Immature natural killer cell (primary cell): ENCODE results near the gene NTM. TPM values are rescaled to one million over a fixed set of nuclear protein-coding genes. Genes with fewer than 3 reads are reported as not detected.

Source experiments
- DNase-seq, 3 donors: peaks; one replicate each; pipeline ENCODE4 v3.0.0; 2022; ENCODE audit warnings: mixed read lengths in 1 of 3
- H3K27ac Mint-ChIP-seq, 6 donors: one replicate each; pipeline ENCODE4 v1.8.0; 2020; ENCODE audit warnings: mixed read lengths in 6 of 6, mild to moderate bottlenecking in 5 of 6, inconsistent platforms in 4 of 6, moderate library complexity in 3 of 6
- H3K27me3 Mint-ChIP-seq, 3 donors: one replicate each; pipeline ENCODE4 v1.8.0; 2020 to 2021; ENCODE audit warnings: low read depth in 3 of 3, mild to moderate bottlenecking in 3 of 3, mixed read lengths in 3 of 3, moderate library complexity in 3 of 3, inconsistent platforms in 1 of 3
- H3K36me3 Mint-ChIP-seq, 3 donors: one replicate each; pipeline ENCODE4 v1.8.0; 2020; ENCODE audit warnings: mixed read lengths in 3 of 3, inconsistent platforms in 2 of 3, mild to moderate bottlenecking in 2 of 3
- H3K4me1 Mint-ChIP-seq, 2 donors: one replicate each; pipeline ENCODE4 v1.8.0; 2020; ENCODE audit warnings: inconsistent platforms in 2 of 2, mild to moderate bottlenecking in 2 of 2, mixed read lengths in 2 of 2, moderate library complexity in 1 of 2
- H3K4me3 Mint-ChIP-seq, 5 donors: one replicate each; pipeline ENCODE4 v1.8.0; 2020; ENCODE audit warnings: mild to moderate bottlenecking in 5 of 5, mixed read lengths in 5 of 5, inconsistent platforms in 3 of 5, moderate library complexity in 3 of 5
- H3K9me3 Mint-ChIP-seq, 6 donors: one replicate each; pipeline ENCODE4 v1.8.0; 2020; ENCODE audit warnings: mild to moderate bottlenecking in 6 of 6, mixed read lengths in 6 of 6, inconsistent platforms in 4 of 6, moderate library complexity in 3 of 6
- polyA plus RNA-seq, 3 donors: library from polyadenylated mRNA; unstranded; fragments of 300-500 nt; fragmentation: Illumina TruSeq; gene quantifications; one replicate each; pipeline ENCODE4 v1.2.3, GENCODE V29; 2021

NTM gene
- polyA plus RNA-seq, 3 donors from 2014 or later = not detected

- H3K36me3 Mint-ChIP-seq = no peaks in the 10 kb centered on the region
- no peak overlapping the region for H3K27ac Mint-ChIP-seq
- no peak overlapping the region for H3K4me3 Mint-ChIP-seq
- no peak for DNase-seq
- no peaks in the 10 kb centered on the region for H3K4me1 Mint-ChIP-seq
- H3K27me3 Mint-ChIP-seq = peaks cover 0 to 4% (median 2%) of the 10 kb centered on the region in 3 donors
- H3K9me3 Mint-ChIP-seq = peaks cover 0 to 23% (median 5%) of the 10 kb centered on the region in 6 donors
These were observed 735.9 kb downstream of the NTM start for GRCh38 chr11:132106096-132106982.

- H3K4me3 Mint-ChIP-seq = no peak overlapping the region
- H3K9me3 Mint-ChIP-seq = peaks cover 0 to 15% (median 4%) of the 10 kb centered on the region in 6 donors
- peaks cover 0 to 3% (median 2%) of the 10 kb centered on the region in 3 donors for H3K27me3 Mint-ChIP-seq
- no peaks in the 10 kb centered on the region for H3K36me3 Mint-ChIP-seq
- DNase-seq = no peak
- no peaks in the 10 kb centered on the region for H3K4me1 Mint-ChIP-seq
- no peak overlapping the region for H3K27ac Mint-ChIP-seq
These were observed 740.9 kb downstream of the NTM start for GRCh38 chr11:132111316-132111715.

GRCh38 chr11:132111838-132112237 is 741.4 kb downstream of the NTM start:
- no peaks in the 10 kb centered on the region for H3K4me1 Mint-ChIP-seq
- no peaks in the 10 kb centered on the region for H3K36me3 Mint-ChIP-seq
- peaks cover 0 to 14% (median 3%) of the 10 kb centered on the region in 6 donors for H3K9me3 Mint-ChIP-seq
- H3K4me3 Mint-ChIP-seq = no peak overlapping the region
- H3K27ac Mint-ChIP-seq = no peak overlapping the region
- no peak for DNase-seq
- peaks cover 0 to 3% (median 2%) of the 10 kb centered on the region in 3 donors for H3K27me3 Mint-ChIP-seq

- H3K36me3 Mint-ChIP-seq = no peaks in the 10 kb centered on the region
- H3K9me3 Mint-ChIP-seq = peaks cover 0 to 14% (median 3%) of the 10 kb centered on the region in 6 donors
- no peak overlapping the region for H3K27ac Mint-ChIP-seq
- H3K4me1 Mint-ChIP-seq = no peaks in the 10 kb centered on the region
- H3K4me3 Mint-ChIP-seq = no peak overlapping the region
- DNase-seq = no peak
- peaks cover 0 to 3% (median 2%) of the 10 kb centered on the region in 3 donors for H3K27me3 Mint-ChIP-seq
These were observed 742.4 kb downstream of the NTM start for GRCh38 chr11:132112846-132113245.

- Mint-ChIP-seq H3K27me3 (peaks cover 0 to 3% (median 0%) of the 10 kb centered on the region in 3 donors), H3K4me3 (no peak overlapping the region), H3K9me3 (peaks cover 0 to 11% (median 2%) of the 10 kb centered on the region in 6 donors), H3K27ac (no peak overlapping the region), H3K4me1 (no peaks in the 10 kb centered on the region), H3K36me3 (no peaks in the 10 kb centered on the region)
- no peak for DNase-seq
These were observed 743.8 kb downstream of the NTM start for GRCh38 chr11:132114185-132114584.

DNA sequence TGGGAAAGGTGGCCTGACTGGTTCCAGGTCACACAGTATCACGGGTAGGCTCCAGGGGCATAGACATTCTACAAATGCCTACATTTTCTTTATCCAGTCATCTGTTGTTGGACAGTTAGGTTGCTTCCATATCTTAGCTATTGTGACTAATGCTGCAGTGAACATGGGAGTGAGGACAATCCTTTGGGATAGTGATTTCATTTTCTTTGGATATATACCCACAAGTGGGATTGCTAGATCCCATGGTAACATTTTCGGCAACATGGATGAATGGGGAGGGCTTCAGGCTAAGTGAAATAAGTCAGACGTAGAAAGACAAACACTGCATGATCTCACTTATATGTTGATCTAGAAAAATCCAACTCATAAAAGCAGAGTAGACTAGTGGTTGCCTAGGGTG is 744.3 kb downstream of the NTM start:
- Mint-ChIP-seq H3K27ac (no peak overlapping the region), H3K4me3 (no peak overlapping the region), H3K9me3 (peaks cover 0 to 9% (median 1%) of the 10 kb centered on the region in 6 donors), H3K27me3 (peaks cover 0 to 3% (median 0%) of the 10 kb centered on the region in 3 donors), H3K36me3 (no peaks in the 10 kb centered on the region), H3K4me1 (no peaks in the 10 kb centered on the region)
- DNase-seq = no peak

GRCh38 chr11:132115454-132115853 is 745.0 kb downstream of the NTM start:
- Mint-ChIP-seq H3K27ac (no peak overlapping the region), H3K4me3 (no peak overlapping the region), H3K36me3 (no peaks in the 10 kb centered on the region), H3K9me3 (peaks cover 0 to 6% (median 0%) of the 10 kb centered on the region in 6 donors), H3K4me1 (no peaks in the 10 kb centered on the region), H3K27me3 (peaks cover 0 to 3% (median 0%) of the 10 kb centered on the region in 3 donors)
- no peak for DNase-seq

DNA sequence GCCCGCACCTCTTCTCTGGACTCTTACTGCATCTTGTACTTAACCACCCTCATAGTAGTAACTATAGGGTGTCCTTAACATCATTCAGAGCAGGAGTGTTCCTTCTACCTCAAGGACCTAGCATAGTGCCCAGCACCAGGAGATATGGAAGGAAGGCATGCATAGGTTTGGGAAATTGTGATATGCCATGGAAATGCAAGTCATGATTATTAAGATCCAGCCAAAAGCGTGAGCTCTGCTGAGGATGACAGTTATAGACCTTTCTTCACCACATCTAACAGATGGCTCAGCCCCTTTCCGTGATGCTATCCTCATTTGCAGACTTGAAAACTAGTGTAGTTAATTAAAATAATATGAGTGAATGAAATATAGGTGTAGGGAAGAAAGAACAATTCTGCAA is 746.1 kb downstream of the NTM start:
- H3K27ac Mint-ChIP-seq = no peak overlapping the region

GRCh38 chr11:132118661-132119060 is 748.2 kb downstream of the NTM start:
- Mint-ChIP-seq H3K27ac (no peak overlapping the region), H3K36me3 (no peaks in the 10 kb centered on the region), H3K27me3 (peaks cover 0 to 3% (median 0%) of the 10 kb centered on the region in 3 donors), H3K4me3 (no peak overlapping the region), H3K9me3 (peaks cover 0 to 4% (median 0%) of the 10 kb centered on the region in 6 donors), H3K4me1 (no peaks in the 10 kb centered on the region)
- no peak for DNase-seq

More for the DNA sequence above, 746.1 kb downstream of the NTM start:
- Mint-ChIP-seq H3K27me3 (peaks cover 0 to 3% (median 0%) of the 10 kb centered on the region in 3 donors), H3K36me3 (no peaks in the 10 kb centered on the region), H3K9me3 (peaks cover 0 to 6% (median 0%) of the 10 kb centered on the region in 6 donors), H3K4me1 (no peaks in the 10 kb centered on the region), H3K4me3 (no peak overlapping the region)
- no peak for DNase-seq

GRCh38 chr11:132119573-132119972 is 749.2 kb downstream of the NTM start:
- Mint-ChIP-seq H3K36me3 (no peaks in the 10 kb centered on the region), H3K9me3 (peaks cover 0 to 4% (median 0%) of the 10 kb centered on the region in 6 donors), H3K27ac (no peak overlapping the region), H3K4me1 (no peaks in the 10 kb centered on the region), H3K27me3 (peaks cover 0 to 3% (median under 1%) of the 10 kb centered on the region in 3 donors), H3K4me3 (no peak overlapping the region)
- no peak for DNase-seq

GRCh38 chr11:132122735-132123134 is 752.3 kb downstream of the NTM start:
- peaks cover 0 to 3% (median 0%) of the 10 kb centered on the region in 6 donors for H3K9me3 Mint-ChIP-seq
- no peak overlapping the region for H3K4me3 Mint-ChIP-seq
- no peak overlapping the region for H3K27ac Mint-ChIP-seq

DNA sequence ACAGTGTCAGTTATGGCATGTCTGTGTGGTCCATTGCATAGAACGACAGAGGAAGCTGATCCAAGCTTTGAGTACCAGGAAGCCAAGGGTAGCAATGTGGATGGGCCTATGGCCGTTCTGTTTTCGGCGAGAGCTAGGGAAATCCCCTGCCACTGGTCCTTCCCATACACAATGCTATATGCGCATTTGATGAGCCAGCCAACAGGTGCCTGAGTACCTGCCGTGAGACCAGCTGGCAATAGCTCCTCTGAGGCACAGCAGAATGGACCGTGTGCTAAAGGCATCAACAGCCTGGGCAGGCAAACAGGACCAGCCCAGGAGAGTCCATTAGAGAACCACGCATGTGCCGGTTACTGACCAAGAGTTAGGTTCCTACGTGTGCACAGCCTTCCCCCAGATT is 753.0 kb downstream of the NTM start:
- H3K27ac Mint-ChIP-seq = no peak overlapping the region
- no peaks in the 10 kb centered on the region for H3K4me1 Mint-ChIP-seq
- DNase-seq = no peak
- H3K9me3 Mint-ChIP-seq = peaks cover 0 to 3% (median 0%) of the 10 kb centered on the region in 6 donors
- no peak overlapping the region for H3K4me3 Mint-ChIP-seq
- no peaks in the 10 kb centered on the region for H3K36me3 Mint-ChIP-seq
- peaks cover 0 to 3% (median 0%) of the 10 kb centered on the region in 3 donors for H3K27me3 Mint-ChIP-seq

More at GRCh38 chr11:132122735-132123134, 752.3 kb downstream of the NTM start:
- Mint-ChIP-seq H3K27me3 (peaks cover 0 to 3% (median 0%) of the 10 kb centered on the region in 3 donors), H3K36me3 (no peaks in the 10 kb centered on the region), H3K4me1 (no peaks in the 10 kb centered on the region)
- no peak for DNase-seq

DNA sequence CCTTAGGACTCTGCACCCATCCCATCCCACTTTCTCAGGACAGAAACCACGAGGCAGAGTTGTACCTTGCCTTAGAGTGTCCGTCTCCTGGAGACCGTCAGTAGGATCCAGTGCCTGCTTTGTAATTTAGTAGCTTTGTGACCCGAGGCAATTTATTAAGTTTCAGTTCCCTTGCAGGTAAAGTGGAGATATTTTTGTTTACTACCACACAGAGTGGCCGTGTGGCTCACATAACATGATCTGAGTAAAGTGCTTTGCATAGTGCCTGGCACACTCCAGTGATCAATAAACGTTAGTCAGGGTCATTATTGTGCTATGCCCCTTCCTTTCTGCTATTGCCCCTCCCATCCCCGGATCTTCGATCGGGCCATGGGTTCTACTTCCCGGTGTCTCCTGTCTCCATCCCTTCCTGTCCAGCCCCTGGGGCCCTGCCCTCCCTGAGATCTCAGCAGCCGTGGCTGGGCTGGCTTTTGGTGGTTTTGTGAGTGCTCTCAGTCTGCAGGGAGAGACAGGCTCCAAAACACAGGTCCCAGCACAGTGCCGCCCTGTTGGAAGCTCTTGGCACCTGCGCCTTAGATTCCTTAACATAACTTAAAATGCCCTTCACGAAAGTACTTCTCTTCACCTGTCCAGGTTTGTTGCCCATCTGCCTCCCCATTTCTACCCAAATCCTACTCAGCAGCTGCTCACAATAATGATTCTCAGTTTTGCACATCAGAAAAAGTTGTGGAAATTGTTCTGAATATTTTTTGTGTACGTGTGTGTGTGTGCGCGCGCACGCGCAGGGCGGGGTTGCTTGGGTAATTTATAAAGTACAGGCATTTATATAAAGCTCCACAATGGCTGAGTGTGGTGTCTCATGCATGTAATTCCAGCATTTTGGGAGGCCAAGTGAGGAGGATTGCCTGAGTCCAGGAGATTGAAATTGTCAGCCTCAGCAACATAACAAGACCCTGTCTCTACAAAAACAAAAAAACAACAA is 753.7 kb downstream of the NTM start:
- no peaks in the 10 kb centered on the region for H3K4me1 Mint-ChIP-seq
- peaks cover 0 to 3% (median 0%) of the 10 kb centered on the region in 3 donors for H3K27me3 Mint-ChIP-seq
- H3K4me3 Mint-ChIP-seq = no peak overlapping the region
- DNase-seq = no peak
- no peak overlapping the region for H3K27ac Mint-ChIP-seq
- H3K9me3 Mint-ChIP-seq = peaks cover 0 to 3% (median 0%) of the 10 kb centered on the region in 6 donors
- H3K36me3 Mint-ChIP-seq = no peaks in the 10 kb centered on the region
